SH-SY5Y (cell line): Measurements from ENCODE around the gene NELFB.

Source experiments
- GATA2 ChIP-seq: IDR thresholded peaks from 2 replicates; pipeline ENCODE4 v1.6.1; 2011; ENCODE audit warnings: mild to moderate bottlenecking, low read depth, low read length
- GATA3 ChIP-seq: IDR thresholded peaks from 2 replicates; pipeline ENCODE4 v1.6.1; 2011; ENCODE audit warnings: low read depth, mild to moderate bottlenecking, low read length, moderate library complexity

DNA sequence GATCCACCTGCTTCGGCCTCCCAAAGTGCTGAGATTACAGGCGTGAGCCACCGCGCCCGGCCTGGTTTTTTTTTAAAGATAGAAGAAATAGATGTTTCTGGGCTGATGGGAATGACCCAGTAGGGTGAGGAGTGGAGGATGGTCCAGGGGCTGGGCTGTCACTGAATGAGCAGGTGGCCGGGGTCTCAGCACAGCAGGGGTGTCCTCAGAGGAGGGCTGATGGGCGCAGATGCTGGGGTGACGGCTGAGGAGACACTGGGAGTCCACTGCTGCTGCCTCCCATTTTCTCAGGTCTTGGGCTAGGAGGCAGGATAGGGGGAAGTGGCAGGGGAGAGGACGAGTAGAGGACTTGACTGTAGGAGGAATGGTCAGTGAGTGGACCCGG lies 20.1 kb downstream of the NELFB start:
- TF ChIP-seq GATA2 (no peak), GATA3 (no peak)
